OCI-LY7 (cell line): Measurements from ENCODE around the gene RBM20. TPM values are rescaled to one million over a fixed set of nuclear protein-coding genes. Genes with fewer than 3 reads are reported as not detected.

Source experiments
- BruUV-seq: library from RNA; stranded (reverse); fragments of 400-500 nt; replicated peaks from 2 replicates; lab custom pipeline; 2021; lab: Mats Ljungman, UMichigan
- CTCF ChIA-PET: fragments of 300-600 bp; sonication (Branson Sonifier 250); formaldehyde crosslinking; loops from one replicate; lab custom pipeline; 2022; ENCODE audit warnings: antibody characterized with exemption; ENCODE audit not compliant: unreplicated experiment; lab: Charles Lee
- POLR2A ChIA-PET: fragments of 300-600 bp; sonication (Branson Sonifier 250); formaldehyde crosslinking; loops from one replicate; lab custom pipeline; 2022; ENCODE audit warnings: antibody characterized with exemption; lab: Charles Lee
- DNase-seq: peaks from one replicate; pipeline ENCODE4 v3.0.0-alpha.2; 2015; ENCODE audit warnings: low spot score
- H2AFZ ChIP-seq: fragments of 200-600 bp; sonication (generic), shearing (Covaris generic); 2 replicates; pipeline ENCODE4 v1.6.1; 2014; ENCODE audit warnings: mild to moderate bottlenecking, antibody characterized with exemption, low read length, moderate library complexity
- H3K27ac ChIP-seq: fragments of 200-600 bp; sonication (generic); 2 replicates; pipeline ENCODE4 v1.5.1; 2014; ENCODE audit warnings: mixed run types, low read depth, mild to moderate bottlenecking, moderate library complexity, low read length, inconsistent platforms; ENCODE audit not compliant: poor library complexity, severe bottlenecking
- H3K36me3 ChIP-seq: fragments of 200-600 bp; sonication (generic); 2 replicates; pipeline ENCODE4 v1.6.1; 2014; ENCODE audit warnings: mild to moderate bottlenecking, antibody characterized with exemption, low read length, moderate library complexity, mixed read lengths; ENCODE audit not compliant: insufficient read depth
- H3K4me1 ChIP-seq: fragments of 200-600 bp; sonication (generic); 2 replicates; pipeline ENCODE4 v1.5.1; 2014; ENCODE audit warnings: mild to moderate bottlenecking, low read length; ENCODE audit not compliant: insufficient read depth, poor library complexity, severe bottlenecking
- H3K4me2 ChIP-seq: fragments of 200-600 bp; sonication (generic); 2 replicates; pipeline ENCODE4 v1.6.1; 2014; ENCODE audit warnings: mild to moderate bottlenecking, low read length
- H3K4me3 ChIP-seq: fragments of 200-600 bp; sonication (generic); 2 replicates; pipeline ENCODE4 v1.5.1; 2014; ENCODE audit warnings: mild to moderate bottlenecking, low read depth, low read length; ENCODE audit not compliant: poor library complexity, severe bottlenecking
- H3K79me2 ChIP-seq: fragments of 200-600 bp; sonication (generic); 2 replicates; pipeline ENCODE4 v1.6.1; 2016; ENCODE audit warnings: low read depth, mild to moderate bottlenecking, low read length, moderate library complexity, mixed read lengths; ENCODE audit not compliant: insufficient read depth
- H3K9me2 ChIP-seq: fragments of 200-600 bp; sonication (generic); 2 replicates; pipeline ENCODE4 v1.6.1; 2016; ENCODE audit warnings: mild to moderate bottlenecking, low read length, mixed read lengths; ENCODE audit not compliant: insufficient read depth
- H3K9me3 ChIP-seq: fragments of 200-600 bp; sonication (generic); 2 replicates; pipeline ENCODE4 v1.6.1; 2014; ENCODE audit warnings: mild to moderate bottlenecking, mixed run types, low read length, mixed read lengths
- H4K20me1 ChIP-seq: fragments of 200-600 bp; sonication (generic); 2 replicates; pipeline ENCODE4 v1.6.1; 2014; ENCODE audit warnings: mild to moderate bottlenecking, antibody characterized with exemption, low read length, moderate library complexity, mixed read lengths; ENCODE audit not compliant: insufficient read depth
- EZH2phosphoT487 ChIP-seq: fragments of 200-600 bp; sonication (generic); IDR thresholded peaks from 2 replicates; pipeline ENCODE4 v1.6.1; 2018; ENCODE audit warnings: low read depth, borderline replicate concordance, mild to moderate bottlenecking, mixed run types, antibody characterized with exemption, low read length, moderate library complexity, mixed read lengths
- intact Hi-C: fragments of 100-400 bp; cut with micrococcal nuclease; formaldehyde crosslinking; loops from one replicate; pipeline ENCODE4 v1.10.0; 2022; ENCODE audit not compliant: unreplicated experiment
- total RNA-seq, 2 experiments: library from RNA; depleted of rRNA in 1 of 2; stranded (reverse); fragments of >200 nt in 1 of 2; shearing (Covaris generic) in 1 of 2; gene quantifications; 2 replicates each; pipeline ENCODE4 v1.2.3, GENCODE V29; 2014 to 2022
- TF ChIP-seq, protein P1 (sequence below): fragments of 200-600 bp; sonication (generic); conservative IDR thresholded peaks from 2 replicates; pipeline ENCODE4 v1.5.1; 2014; ENCODE audit warnings: mild to moderate bottlenecking, antibody characterized with exemption, low read length, moderate library complexity, mixed read lengths

Gene RBM20
- total RNA-seq, 2 experiments from 2014 or later, result 0.35 to 1.0 TPM

DNA sequence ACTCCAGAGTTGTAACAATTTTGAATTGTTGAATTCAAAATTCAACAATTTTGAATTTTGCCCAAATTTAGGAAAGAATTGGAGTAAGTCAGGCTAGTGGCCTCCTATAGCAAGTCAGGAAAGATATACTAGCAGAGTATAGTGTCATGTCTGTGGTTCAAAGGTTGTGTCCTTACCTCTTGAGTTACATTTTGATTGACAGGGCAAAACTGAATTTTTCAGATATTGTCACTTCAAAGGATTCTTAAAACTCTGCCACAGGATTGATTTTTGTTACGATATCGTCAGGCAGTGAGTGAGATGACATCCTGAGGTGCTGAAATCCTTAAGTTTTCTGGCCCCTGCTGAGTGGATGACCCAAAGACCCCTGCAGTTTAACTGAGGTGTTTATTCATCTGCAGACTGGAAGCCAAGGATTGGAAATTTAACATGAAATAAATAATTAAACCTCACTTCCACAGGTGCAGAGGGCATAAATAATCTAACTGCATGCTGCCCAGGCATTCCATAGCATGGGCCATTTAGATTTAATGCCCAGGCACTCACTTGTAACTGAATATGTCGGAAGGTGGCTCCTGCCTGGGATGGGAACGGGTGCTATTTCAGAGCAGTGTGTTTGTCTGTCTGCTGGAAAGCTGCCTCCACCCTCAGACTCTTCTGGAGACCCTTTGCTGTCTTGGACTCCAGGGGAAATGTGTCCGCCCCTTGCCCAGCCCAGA is 50.8 kb downstream of the RBM20 start:
- ChIA-PET CTCF (no interaction called here), POLR2A (interaction anchor here (1.0 to 1.5 kb wide), 3 partner anchors 10 to 76 kb away, joined by 3 to 5 read pairs (median 3); no protein-coding TSS in a partner anchor)
- BruUV-seq, result no TSS peak
- H3K36me3 ChIP-seq, result no peaks in the 10 kb centered on the region
- no peaks in the 10 kb centered on the region for H3K4me1 ChIP-seq
- no peak overlapping the region for H2AFZ ChIP-seq
- intact Hi-C loops, result no loop called here
- no peaks in the 10 kb centered on the region for H3K79me2 ChIP-seq
- no peak overlapping the region for H3K4me3 ChIP-seq
- no peak overlapping the region for H3K27ac ChIP-seq
- H3K4me2 ChIP-seq, result no peak overlapping the region
- TF ChIP-seq EZH2phosphoT487, result no peak
- TF ChIP-seq, protein P1, sequence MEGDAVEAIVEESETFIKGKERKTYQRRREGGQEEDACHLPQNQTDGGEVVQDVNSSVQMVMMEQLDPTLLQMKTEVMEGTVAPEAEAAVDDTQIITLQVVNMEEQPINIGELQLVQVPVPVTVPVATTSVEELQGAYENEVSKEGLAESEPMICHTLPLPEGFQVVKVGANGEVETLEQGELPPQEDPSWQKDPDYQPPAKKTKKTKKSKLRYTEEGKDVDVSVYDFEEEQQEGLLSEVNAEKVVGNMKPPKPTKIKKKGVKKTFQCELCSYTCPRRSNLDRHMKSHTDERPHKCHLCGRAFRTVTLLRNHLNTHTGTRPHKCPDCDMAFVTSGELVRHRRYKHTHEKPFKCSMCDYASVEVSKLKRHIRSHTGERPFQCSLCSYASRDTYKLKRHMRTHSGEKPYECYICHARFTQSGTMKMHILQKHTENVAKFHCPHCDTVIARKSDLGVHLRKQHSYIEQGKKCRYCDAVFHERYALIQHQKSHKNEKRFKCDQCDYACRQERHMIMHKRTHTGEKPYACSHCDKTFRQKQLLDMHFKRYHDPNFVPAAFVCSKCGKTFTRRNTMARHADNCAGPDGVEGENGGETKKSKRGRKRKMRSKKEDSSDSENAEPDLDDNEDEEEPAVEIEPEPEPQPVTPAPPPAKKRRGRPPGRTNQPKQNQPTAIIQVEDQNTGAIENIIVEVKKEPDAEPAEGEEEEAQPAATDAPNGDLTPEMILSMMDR, result no peak
- H3K9me2 ChIP-seq, result no peaks in the 10 kb centered on the region
- H4K20me1 ChIP-seq, result no peaks in the 10 kb centered on the region
- DNase-seq, result no peak
- peaks cover 27% of the 10 kb centered on the region for H3K9me3 ChIP-seq

DNA sequence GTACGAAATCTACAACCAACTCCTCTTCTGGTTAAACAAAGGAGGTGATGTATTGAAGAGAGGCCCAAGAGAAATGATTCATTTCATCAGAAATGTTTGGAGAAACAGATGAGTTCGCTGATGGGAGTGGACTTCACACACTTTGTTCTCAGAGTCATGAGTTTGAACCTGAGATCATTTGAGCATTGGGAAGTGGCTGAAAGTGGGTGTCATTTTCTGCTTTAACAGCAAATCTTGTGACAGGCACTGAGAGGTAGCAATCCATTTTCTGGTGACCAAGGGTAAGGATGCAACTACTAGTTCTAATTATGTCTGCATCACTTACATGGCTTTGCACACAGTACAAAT is 51.4 kb downstream of the RBM20 start:
- H4K20me1 ChIP-seq, result no peaks in the 10 kb centered on the region
- no TSS peak for BruUV-seq
- intact Hi-C loops, result no loop called here

More for the DNA sequence above, 51.4 kb downstream of the RBM20 start:
- Histone ChIP-seq H3K27ac (no peak overlapping the region), H3K9me2 (no peaks in the 10 kb centered on the region), H3K9me3 (peaks cover 27% of the 10 kb centered on the region), H2AFZ (no peak overlapping the region), H3K36me3 (no peaks in the 10 kb centered on the region), H3K4me1 (no peaks in the 10 kb centered on the region), H3K79me2 (no peaks in the 10 kb centered on the region), H3K4me3 (no peak overlapping the region), H3K4me2 (no peak overlapping the region)
- POLR2A ChIA-PET, result interaction anchor here (1.0 kb wide), 1 partner anchor 11 kb away, joined by 3 read pairs; no protein-coding TSS in a partner anchor
- TF ChIP-seq EZH2phosphoT487, result no peak
- TF ChIP-seq, protein P1, result no peak
- CTCF ChIA-PET, result no interaction called here
- DNase-seq, result no peak
